Spleen (tissue), 11 donors: ENCODE measurements around the gene TSFM. TPM values are rescaled to one million over a fixed set of nuclear protein-coding genes. Genes with fewer than 3 reads are reported as not detected.

ENCODE experiments used
- DNase-seq: peaks from one replicate; pipeline ENCODE4 v3.0.0-alpha.2; 2020
- H3K27ac ChIP-seq, 8 donors: fragments of 200-600 bp; sonication (generic) in 7 of 8; 1 replicate in 4 of 8; 2 replicates in 4 of 8; pipeline versions ENCODE4 v1.5.0 to v1.8.0; 2016 to 2021; ENCODE audit warnings: inconsistent platforms in 4 of 8, mild to moderate bottlenecking in 4 of 8, moderate library complexity in 1 of 8
- H3K27me3 ChIP-seq, 7 donors: fragments of 200-600 bp; sonication (generic) in 6 of 7; replicated peaks in 1 of 7; 1 replicate in 4 of 7; 2 replicates in 3 of 7; pipeline versions ENCODE4 v1.5.0 to v1.8.0; 2016 to 2021; ENCODE audit warnings: inconsistent platforms in 3 of 7, mild to moderate bottlenecking in 1 of 7
- H3K36me3 ChIP-seq, 6 donors: fragments of 200-600 bp; sonication (generic) in 5 of 6; 1 replicate in 4 of 6; 2 replicates in 2 of 6; pipeline versions ENCODE4 v1.5.0 to v1.8.0; 2016 to 2021; ENCODE audit warnings: inconsistent platforms in 2 of 6
- H3K4me1 ChIP-seq, 6 donors: fragments of 200-600 bp; sonication (generic) in 5 of 6; 1 replicate in 3 of 6; 2 replicates in 3 of 6; pipeline versions ENCODE4 v1.5.0 to v1.8.0; 2016 to 2021; ENCODE audit warnings: inconsistent platforms in 3 of 6
- H3K4me3 ChIP-seq, 8 donors: fragments of 200-600 bp; sonication (generic) in 7 of 8; 1 replicate in 4 of 8; 2 replicates in 4 of 8; pipeline versions ENCODE4 v1.5.0 to v1.8.0; 2016 to 2021; ENCODE audit warnings: inconsistent platforms in 4 of 8, mild to moderate bottlenecking in 4 of 8, moderate library complexity in 2 of 8
- H3K9me3 ChIP-seq, 8 donors: fragments of 200-600 bp; sonication (generic) in 7 of 8; 1 replicate in 4 of 8; 2 replicates in 4 of 8; pipeline versions ENCODE4 v1.5.0 to v1.8.0; 2016 to 2021; ENCODE audit warnings: inconsistent platforms in 4 of 8
- POLR2A ChIP-seq, 3 donors: fragments of 450-650 bp; IDR thresholded peaks; one replicate each; pipeline ENCODE4 v1.5.1; 2017; ENCODE audit warnings: antibody characterized with exemption in 3 of 3, mild to moderate bottlenecking in 1 of 3
- POLR2AphosphoS5 ChIP-seq, 3 donors: sonication (generic); formaldehyde crosslinking; IDR thresholded peaks; one replicate each; pipeline ENCODE4 v1.5.1; 2017; ENCODE audit warnings: antibody characterized with exemption in 3 of 3
- WGBS, 5 donors: extraction: QIAGEN DNeasy Blood & Tissue Kit in 3 of 5; methylation state at CpG; one replicate each; pipeline versions ENCODE4 v1.1.5 to v1.1.7; 2013 to 2018; 5-methylcytosine and 5-hydroxymethylcytosine counted together
- intact Hi-C: fragments of 100-400 bp; cut with DNase I; formaldehyde crosslinking; loops from one replicate; pipeline ENCODE4 v1.15.0; 2023; ENCODE audit warnings: low total_unique reads
- polyA plus RNA-seq, 3 donors: library from polyadenylated mRNA; stranded (reverse); fragments of 200-250 nt; gene quantifications; one replicate each; pipeline ENCODE4 v1.2.1, GENCODE V29; 2013
- total RNA-seq, 7 donors: library from RNA; depleted of rRNA in 3 of 7; stranded (reverse); fragments of >200 nt in 3 of 7; fragmentation: NEBNext Ultra II Directional in 4 of 7; extraction: Animal tissue kit (Norgen Biotek cat#: 25700) in 4 of 7; gene quantifications; one replicate each; pipeline versions ENCODE4 v1.1.0 to v1.2.1, GENCODE V29; 2016 to 2021
- TF ChIP-seq, protein P1 (sequence below), 11 experiments: fragments of 200-600 bp in 7 of 11; fragments of 450-650 bp in 4 of 11; sonication (generic) in 4 of 11; IDR thresholded peaks in 8 of 11; conservative IDR thresholded peaks in 3 of 11; 1 replicate in 7 of 11; 2 replicates in 4 of 11; pipeline versions ENCODE4 v1.4.0 to v1.8.0; 2016 to 2021; ENCODE audit warnings: antibody characterized with exemption in 11 of 11, inconsistent platforms in 4 of 11, mild to moderate bottlenecking in 1 of 11
- donor health status: healthy with polysubstance abuse.
- donor health status: DM: no; HTN: no; CAD: no; lungs with moderate emphysema.
- donor health status: DM: no; HTN: no; CAD: no.
- donor health status: Bipolar disorder and iron deficiency.
- donor health status: healthy.
- donor health status: DM: no; HTN: no; CAD: no.
- donor health status: DM: yes; HTN: yes; CAD: no.

TSFM gene
- total and polyA plus RNA-seq, 10 donors: 13.2 to 38.2 (median 18.1) TPM

DNA sequence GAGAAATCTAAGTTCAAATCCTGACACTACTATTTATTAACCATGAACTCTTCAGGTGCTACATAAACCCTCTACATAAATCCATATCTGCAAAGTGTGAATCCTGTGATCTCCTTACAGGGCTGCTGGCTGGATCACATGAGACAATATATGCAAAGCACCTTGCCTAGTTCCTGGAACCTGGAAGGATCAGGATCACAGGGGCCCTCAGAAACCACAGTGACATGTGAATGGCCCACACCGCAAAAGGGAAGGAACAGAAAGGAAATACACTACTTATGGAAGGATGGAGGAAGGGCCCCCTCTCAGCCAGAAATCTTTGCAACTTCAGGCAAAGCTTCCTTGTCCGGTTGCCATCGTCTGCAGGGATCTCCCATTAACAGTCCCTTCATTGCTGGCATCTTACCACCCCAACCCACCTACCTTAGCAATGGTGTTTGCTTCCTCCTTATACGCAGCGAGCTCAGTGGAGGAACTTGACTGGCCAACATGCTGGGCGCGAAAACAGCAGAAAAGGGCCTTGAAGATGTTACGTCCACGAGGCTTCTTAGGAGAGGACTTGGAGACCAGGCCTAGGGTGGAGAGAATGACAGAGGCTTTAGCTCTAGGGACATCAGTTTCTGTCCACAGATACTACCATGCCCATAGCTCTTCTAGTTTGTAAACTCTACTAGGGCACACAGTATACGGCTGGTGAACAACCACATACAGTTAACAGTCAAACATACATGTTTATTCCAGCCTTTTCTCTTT is 46.6 kb downstream of the TSFM start:
- H3K36me3 ChIP-seq: peaks cover 6 to 68% (median 52%) of the 10 kb centered on the region in 6 donors
- H3K4me1 ChIP-seq: peaks cover 43 to 80% (median 58%) of the 10 kb centered on the region in 6 donors
- no peaks in the 10 kb centered on the region for H3K9me3 ChIP-seq
- 55 to 68% (median 57%) methylated on average over 10 of the region's 10 CpGs for WGBS, 5 donors
- H3K27me3 ChIP-seq: no peaks in the 10 kb centered on the region
- H3K27ac ChIP-seq: peak overlapping the region in 1 of 8 donors; percentile 24
- no peak for DNase-seq
- intact Hi-C loops: no loop called here
- TF ChIP-seq POLR2A (IDR thresholded peaks at IDR 0.05) (no peak), POLR2AphosphoS5 (IDR thresholded peaks at IDR 0.05) (peak in 1 of 3 donors; percentile 13)
- TF ChIP-seq, protein P1, sequence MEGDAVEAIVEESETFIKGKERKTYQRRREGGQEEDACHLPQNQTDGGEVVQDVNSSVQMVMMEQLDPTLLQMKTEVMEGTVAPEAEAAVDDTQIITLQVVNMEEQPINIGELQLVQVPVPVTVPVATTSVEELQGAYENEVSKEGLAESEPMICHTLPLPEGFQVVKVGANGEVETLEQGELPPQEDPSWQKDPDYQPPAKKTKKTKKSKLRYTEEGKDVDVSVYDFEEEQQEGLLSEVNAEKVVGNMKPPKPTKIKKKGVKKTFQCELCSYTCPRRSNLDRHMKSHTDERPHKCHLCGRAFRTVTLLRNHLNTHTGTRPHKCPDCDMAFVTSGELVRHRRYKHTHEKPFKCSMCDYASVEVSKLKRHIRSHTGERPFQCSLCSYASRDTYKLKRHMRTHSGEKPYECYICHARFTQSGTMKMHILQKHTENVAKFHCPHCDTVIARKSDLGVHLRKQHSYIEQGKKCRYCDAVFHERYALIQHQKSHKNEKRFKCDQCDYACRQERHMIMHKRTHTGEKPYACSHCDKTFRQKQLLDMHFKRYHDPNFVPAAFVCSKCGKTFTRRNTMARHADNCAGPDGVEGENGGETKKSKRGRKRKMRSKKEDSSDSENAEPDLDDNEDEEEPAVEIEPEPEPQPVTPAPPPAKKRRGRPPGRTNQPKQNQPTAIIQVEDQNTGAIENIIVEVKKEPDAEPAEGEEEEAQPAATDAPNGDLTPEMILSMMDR (IDR thresholded peaks at IDR 0.05 in 8 of 11, conservative IDR thresholded peaks at IDR 0.05 in 3 of 11): no peak
- no peak overlapping the region for H3K4me3 ChIP-seq

GRCh38 chr12:57830393-57830792 is 47.8 kb downstream of the TSFM start:
- Histone ChIP-seq H3K4me3 (no peak overlapping the region), H3K4me1 (peaks cover 55 to 92% (median 70%) of the 10 kb centered on the region in 6 donors), H3K27me3 (no peaks in the 10 kb centered on the region), H3K27ac (peak overlapping the region in 4 of 8 donors; percentile 68 to 81 (median 74)), H3K36me3 (peaks cover 4 to 56% (median 40%) of the 10 kb centered on the region in 6 donors), H3K9me3 (no peaks in the 10 kb centered on the region)
- no peak for DNase-seq
- TF ChIP-seq POLR2AphosphoS5 (IDR thresholded peaks at IDR 0.05): no peak
- TF ChIP-seq POLR2A (IDR thresholded peaks at IDR 0.05): no peak
- TF ChIP-seq, protein P1 (IDR thresholded peaks at IDR 0.05 in 8 of 11, conservative IDR thresholded peaks at IDR 0.05 in 3 of 11): no peak
- WGBS, 5 donors: 91 to 97% (median 95%) methylated on average over 2 of the region's 2 CpGs
- intact Hi-C loops: loop anchor here (5.0 kb wide), 1 partner anchor 77 kb away; no protein-coding TSS in a partner anchor

GRCh38 chr12:57832966-57833365 is 50.4 kb downstream of the TSFM start:
- Histone ChIP-seq H3K36me3 (peaks cover 0 to 31% (median 14%) of the 10 kb centered on the region in 6 donors), H3K4me3 (peak overlapping the region in 1 of 8 donors; percentile 2), H3K27ac (peak overlapping the region in 6 of 8 donors; percentile 23 to 74 (median 66)), H3K27me3 (no peaks in the 10 kb centered on the region), H3K9me3 (no peaks in the 10 kb centered on the region), H3K4me1 (peaks cover 81 to 100% (median 96%) of the 10 kb centered on the region in 6 donors)
- no peak for DNase-seq
- intact Hi-C loops: loop anchor here (5.0 kb wide), 1 partner anchor 74 kb away; no protein-coding TSS in a partner anchor
- TF ChIP-seq POLR2AphosphoS5 (IDR thresholded peaks at IDR 0.05): peak in 2 of 3 donors; percentile 25 to 60
- TF ChIP-seq POLR2A (IDR thresholded peaks at IDR 0.05): no peak
- 46 to 61% (median 55%) methylated on average over 9 to 10 of the region's 10 CpGs for WGBS, 5 donors

DNA sequence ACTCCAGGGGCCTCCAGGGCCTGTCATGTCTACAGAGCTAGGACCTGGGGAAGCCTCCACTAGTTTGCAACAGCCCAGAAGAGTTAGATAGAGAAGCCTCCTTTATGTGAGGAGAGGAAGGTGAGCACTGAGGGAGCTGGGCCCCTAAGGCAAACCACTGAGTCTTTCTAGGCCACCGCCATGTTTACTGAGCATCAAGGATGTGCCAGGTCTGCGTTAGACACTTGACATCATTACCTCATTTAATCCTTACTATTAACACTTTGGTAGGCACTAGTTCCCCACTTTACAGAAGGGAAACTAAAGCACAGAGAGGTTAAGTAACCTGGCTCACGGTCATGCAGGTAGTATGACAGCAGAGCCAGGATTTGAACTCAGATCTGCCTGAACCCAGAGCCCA is 51.1 kb downstream of the TSFM start:
- peak overlapping the region in 1 of 8 donors; percentile 2 for H3K4me3 ChIP-seq
- WGBS, 5 donors: 66 to 81% (median 77%) methylated on average over 3 of the region's 3 CpGs
- no peak for DNase-seq
- no peaks in the 10 kb centered on the region for H3K9me3 ChIP-seq
- peak overlapping the region in 6 of 8 donors; percentile 42 to 74 (median 72) for H3K27ac ChIP-seq
- H3K36me3 ChIP-seq: peaks cover 0 to 24% (median 7%) of the 10 kb centered on the region in 6 donors
- H3K4me1 ChIP-seq: peaks cover 88 to 100% (median 99%) of the 10 kb centered on the region in 6 donors
- no peaks in the 10 kb centered on the region for H3K27me3 ChIP-seq
- TF ChIP-seq POLR2AphosphoS5 (IDR thresholded peaks at IDR 0.05) (no peak), POLR2A (IDR thresholded peaks at IDR 0.05) (no peak)
- TF ChIP-seq, protein P1 (IDR thresholded peaks at IDR 0.05 in 8 of 11, conservative IDR thresholded peaks at IDR 0.05 in 3 of 11): no peak
- intact Hi-C loops: loop anchor here (5.0 kb wide), 1 partner anchor 74 kb away; no protein-coding TSS in a partner anchor
